ENCODE measurements around the gene MGAT4C. TPM values are rescaled to one million over a fixed set of nuclear protein-coding genes. Genes with fewer than 3 reads are reported as not detected.

The MGAT4C gene
- total and polyA plus RNA-seq, 2 of the 8 experiments (the other 6 are each of a cell fraction or from before 2014, with no cell fraction given), result 1.6 to 2.5 TPM

- TF ChIP-seq USF2 (IDR thresholded peaks at IDR 0.05; ENCODE audit: low read length), result no peak
- TF ChIP-seq KDM5A (IDR thresholded peaks at IDR 0.05; ENCODE audit: low read length), result no peak
- TF ChIP-seq PHF8 (conservative IDR thresholded peaks at IDR 0.05; ENCODE audit: low read depth, low read length), result no peak
- no peak for TF ChIP-seq ASH2L (IDR thresholded peaks at IDR 0.05; ENCODE audit: low read length)
Measured at GRCh38 chr12:86254399-86255107, 1.6 kb downstream of the MGAT4C start (continued).

All from H1 (cell line).